ENCODE measurements around the gene SPG7.

SPG7 gene

GRCh38 chr16:89561142-89561883, 53.1 kb downstream of the SPG7 start:
- peaks cover 15% of the 10 kb centered on the region for H3K4me1 ChIP-seq (ENCODE audit: low read depth, poor library complexity, severe bottlenecking)
- TF ChIP-seq CTCF (conservative IDR thresholded peaks at IDR 0.05; ENCODE audit: low read depth, low read length), result no peak
- peaks cover 31% of the 10 kb centered on the region for H4K20me1 ChIP-seq (ENCODE audit: insufficient read depth)
- H3K4me3 ChIP-seq (IDR thresholded peaks at IDR 0.05; ENCODE audit: insufficient read depth, low read depth, low read length), result peak overlapping the region; percentile 33
- no peak overlapping the region for H2AFZ ChIP-seq (ENCODE audit: low read depth)
- peaks cover 25% of the 10 kb centered on the region; the same call in 1 of the 2 replicates for H3K36me3 ChIP-seq (ENCODE audit: insufficient read depth)
- no peaks in the 10 kb centered on the region for H3K27me3 ChIP-seq (ENCODE audit: insufficient read depth, low read depth)
- peak overlapping the region; percentile 100 for H3K9ac ChIP-seq
- peaks cover 31% of the 10 kb centered on the region for H3K79me2 ChIP-seq (ENCODE audit: insufficient read depth, low read depth)
- H3K27ac ChIP-seq, result peak overlapping the region; percentile 89
- peak overlapping the region; percentile 96 for H3K4me2 ChIP-seq

DNA sequence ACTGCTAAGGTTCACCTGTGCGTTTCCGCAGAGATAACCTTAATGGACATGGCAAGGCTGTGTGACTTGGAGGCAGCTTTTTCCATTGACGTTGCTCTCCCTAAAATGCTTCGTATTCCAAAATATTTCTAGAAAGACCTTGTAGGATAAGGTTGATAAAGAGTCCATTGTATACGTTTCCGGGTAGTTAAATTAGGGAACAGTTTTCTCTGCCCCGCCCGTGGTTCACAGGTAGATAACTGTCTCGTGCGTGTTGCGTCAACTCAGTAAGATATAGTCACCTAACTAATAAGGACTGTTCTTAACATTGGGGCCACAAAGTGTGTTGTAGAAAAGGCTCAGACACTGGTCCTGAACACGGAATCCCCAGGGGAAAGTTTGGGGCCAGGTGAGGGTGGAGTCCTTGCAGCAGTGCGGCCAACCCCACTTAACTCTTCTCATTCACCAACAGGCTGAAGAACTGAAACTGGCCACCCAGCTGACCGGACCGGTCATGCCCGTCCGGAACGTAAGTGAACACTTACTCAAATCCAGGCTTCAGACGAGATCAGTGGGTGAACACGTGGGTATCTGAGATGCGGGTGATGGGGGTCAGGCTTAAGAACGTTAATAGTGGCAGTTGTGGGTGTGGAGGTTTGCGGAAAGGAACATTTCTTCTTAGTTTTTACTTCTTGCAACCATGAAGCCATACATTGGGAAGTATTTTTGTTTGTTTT, 53.8 kb downstream of the SPG7 start:
- Histone ChIP-seq H3K4me1 (ENCODE audit: low read depth, poor library complexity, severe bottlenecking) (peaks cover 15% of the 10 kb centered on the region), H2AFZ (ENCODE audit: low read depth) (no peak overlapping the region), H3K9ac (peak overlapping the region; percentile 100; the same call in 1 of the 2 replicates), H3K4me3 (IDR thresholded peaks at IDR 0.05; ENCODE audit: insufficient read depth, low read depth, low read length) (peak overlapping the region; percentile 33), H4K20me1 (ENCODE audit: insufficient read depth) (peaks cover 31% of the 10 kb centered on the region), H3K27ac (peak overlapping the region; percentile 89; the same call in 1 of the 2 replicates), H3K79me2 (ENCODE audit: insufficient read depth, low read depth) (peaks cover 31% of the 10 kb centered on the region), H3K36me3 (ENCODE audit: insufficient read depth) (peaks cover 25% of the 10 kb centered on the region; the same call in 1 of the 2 replicates), H3K27me3 (ENCODE audit: insufficient read depth, low read depth) (no peaks in the 10 kb centered on the region), H3K4me2 (peak overlapping the region; percentile 96)
- TF ChIP-seq CTCF (conservative IDR thresholded peaks at IDR 0.05; ENCODE audit: low read depth, low read length), result no peak

- Histone ChIP-seq H4K20me1 (ENCODE audit: insufficient read depth) (peaks cover 31% of the 10 kb centered on the region), H3K9ac (peak overlapping the region; percentile 100; the same call in 1 of the 2 replicates), H3K36me3 (ENCODE audit: insufficient read depth) (peaks cover 25% of the 10 kb centered on the region; the same call in 1 of the 2 replicates), H3K4me3 (IDR thresholded peaks at IDR 0.05; ENCODE audit: insufficient read depth, low read depth, low read length) (no peak overlapping the region), H3K27ac (no peak overlapping the region; the same call in 1 of the 2 replicates), H3K4me2 (peak overlapping the region; percentile 96; the same call in 1 of the 2 replicates), H3K4me1 (ENCODE audit: low read depth, poor library complexity, severe bottlenecking) (peaks cover 15% of the 10 kb centered on the region), H2AFZ (ENCODE audit: low read depth) (no peak overlapping the region), H3K27me3 (ENCODE audit: insufficient read depth, low read depth) (no peaks in the 10 kb centered on the region), H3K79me2 (ENCODE audit: insufficient read depth, low read depth) (peaks cover 31% of the 10 kb centered on the region)
- no peak for TF ChIP-seq CTCF (conservative IDR thresholded peaks at IDR 0.05; ENCODE audit: low read depth, low read length)
These were observed 54.7 kb downstream of the SPG7 start for GRCh38 chr16:89562939-89563338.

DNA sequence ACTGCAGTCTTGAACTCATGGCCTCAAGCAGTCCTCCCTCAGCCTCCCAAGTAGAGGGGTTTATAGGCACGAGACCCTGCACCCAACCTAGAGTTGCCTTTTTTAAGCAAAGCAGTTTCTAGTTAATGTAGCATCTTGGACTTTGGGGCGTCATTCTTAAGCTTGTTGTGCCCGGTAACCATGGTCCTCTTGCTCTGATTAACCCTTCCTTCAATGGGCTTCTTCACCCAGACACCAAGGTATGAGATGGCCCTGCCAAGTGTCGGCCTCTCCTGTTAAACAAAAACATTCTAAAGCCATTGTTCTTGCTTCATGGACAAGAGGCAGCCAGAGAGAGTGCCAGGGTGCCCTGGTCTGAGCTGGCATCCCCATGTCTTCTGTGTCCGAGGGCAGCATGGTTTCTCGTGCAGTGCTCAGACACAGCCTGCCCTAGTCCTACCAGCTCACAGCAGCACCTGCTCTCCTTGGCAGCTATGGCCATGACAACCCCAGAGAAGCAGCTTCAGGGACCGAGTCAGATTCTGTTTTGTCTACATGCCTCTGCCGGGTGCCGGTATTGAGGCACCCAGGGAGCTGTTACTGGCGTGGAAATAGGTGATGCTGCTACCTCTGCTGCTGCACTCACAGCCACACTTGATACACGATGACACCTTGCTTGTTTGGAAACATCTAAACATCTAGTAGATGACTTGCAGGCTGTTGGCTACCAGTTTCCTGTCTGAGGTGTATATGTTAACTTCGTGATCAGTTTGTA, 55.6 kb downstream of the SPG7 start:
- Histone ChIP-seq H3K4me2 (no peak overlapping the region), H3K4me3 (IDR thresholded peaks at IDR 0.05; ENCODE audit: insufficient read depth, low read depth, low read length) (no peak overlapping the region), H3K79me2 (ENCODE audit: insufficient read depth, low read depth) (peaks cover 31% of the 10 kb centered on the region), H2AFZ (ENCODE audit: low read depth) (no peak overlapping the region), H3K27ac (peak overlapping the region; percentile 13; the same call in 1 of the 2 replicates), H3K36me3 (ENCODE audit: insufficient read depth) (peaks cover 25% of the 10 kb centered on the region; the same call in 1 of the 2 replicates), H3K4me1 (ENCODE audit: low read depth, poor library complexity, severe bottlenecking) (peaks cover 15% of the 10 kb centered on the region), H4K20me1 (ENCODE audit: insufficient read depth) (peaks cover 31% of the 10 kb centered on the region), H3K9ac (no peak overlapping the region), H3K27me3 (ENCODE audit: insufficient read depth, low read depth) (no peaks in the 10 kb centered on the region)
- no peak for TF ChIP-seq CTCF (conservative IDR thresholded peaks at IDR 0.05; ENCODE audit: low read depth, low read length)
